ENCODE measurements around the gene HMHB1.

HMHB1 gene

DNA sequence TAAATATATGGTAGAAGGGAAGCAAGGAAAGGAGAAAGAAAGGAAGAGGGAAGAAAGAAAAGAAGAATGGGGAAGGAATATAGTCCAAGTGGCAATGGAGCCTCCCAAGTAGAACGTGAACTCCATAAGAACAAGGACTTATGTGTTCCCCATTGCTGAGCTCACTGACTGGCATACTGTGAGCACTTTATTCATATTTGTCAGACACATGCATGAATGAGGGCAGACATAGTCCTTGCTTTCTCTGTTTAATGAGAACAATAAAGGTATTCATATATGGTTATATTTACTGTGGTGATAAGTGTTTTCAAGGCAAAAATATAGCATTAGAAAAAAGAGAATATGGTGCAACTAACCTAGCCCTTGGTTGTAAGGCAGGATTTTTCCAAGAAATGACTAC is 23.6 kb upstream of the HMHB1 start:
- ATAC-seq = no peak
- TF ChIP-seq ESRRG (CRISPR knock-in tag; IDR thresholded peaks at IDR 0.05) (no peak), PPARA (CRISPR knock-in tag; IDR thresholded peaks at IDR 0.05; ENCODE audit: borderline replicate concordance) (no peak), OSR1 (CRISPR knock-in tag; IDR thresholded peaks at IDR 0.05) (no peak), ZC3H10 (CRISPR knock-in tag; IDR thresholded peaks at IDR 0.05) (no peak), TOX (CRISPR knock-in tag; IDR thresholded peaks at IDR 0.05; ENCODE audit: borderline replicate concordance) (no peak), BACH2 (CRISPR knock-in tag; IDR thresholded peaks at IDR 0.05; ENCODE audit: borderline replicate concordance) (no peak), ZNF70 (CRISPR knock-in tag; IDR thresholded peaks at IDR 0.05) (no peak), ZFP3 (CRISPR knock-in tag; IDR thresholded peaks at IDR 0.05) (no peak), ZNF565 (CRISPR knock-in tag; conservative IDR thresholded peaks at IDR 0.05; ENCODE audit: low read depth) (no peak), SNAI2 (CRISPR knock-in tag; IDR thresholded peaks at IDR 0.05) (no peak), ARNTL (CRISPR knock-in tag; IDR thresholded peaks at IDR 0.05; ENCODE audit: borderline replicate concordance, low read depth) (no peak), ISL1 (CRISPR knock-in tag; IDR thresholded peaks at IDR 0.05) (no peak), ZNF8 (CRISPR knock-in tag; IDR thresholded peaks at IDR 0.05) (no peak), TCF4 (CRISPR knock-in tag; IDR thresholded peaks at IDR 0.05; ENCODE audit: borderline replicate concordance) (no peak), RARB (CRISPR knock-in tag; IDR thresholded peaks at IDR 0.05) (no peak)
- TF ChIP-seq, protein P1, sequence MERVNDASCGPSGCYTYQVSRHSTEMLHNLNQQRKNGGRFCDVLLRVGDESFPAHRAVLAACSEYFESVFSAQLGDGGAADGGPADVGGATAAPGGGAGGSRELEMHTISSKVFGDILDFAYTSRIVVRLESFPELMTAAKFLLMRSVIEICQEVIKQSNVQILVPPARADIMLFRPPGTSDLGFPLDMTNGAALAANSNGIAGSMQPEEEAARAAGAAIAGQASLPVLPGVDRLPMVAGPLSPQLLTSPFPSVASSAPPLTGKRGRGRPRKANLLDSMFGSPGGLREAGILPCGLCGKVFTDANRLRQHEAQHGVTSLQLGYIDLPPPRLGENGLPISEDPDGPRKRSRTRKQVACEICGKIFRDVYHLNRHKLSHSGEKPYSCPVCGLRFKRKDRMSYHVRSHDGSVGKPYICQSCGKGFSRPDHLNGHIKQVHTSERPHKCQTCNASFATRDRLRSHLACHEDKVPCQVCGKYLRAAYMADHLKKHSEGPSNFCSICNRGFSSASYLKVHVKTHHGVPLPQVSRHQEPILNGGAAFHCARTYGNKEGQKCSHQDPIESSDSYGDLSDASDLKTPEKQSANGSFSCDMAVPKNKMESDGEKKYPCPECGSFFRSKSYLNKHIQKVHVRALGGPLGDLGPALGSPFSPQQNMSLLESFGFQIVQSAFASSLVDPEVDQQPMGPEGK (CRISPR knock-in tag; IDR thresholded peaks at IDR 0.05; ENCODE audit: borderline replicate concordance) = no peak
- TF ChIP-seq, protein P2, sequence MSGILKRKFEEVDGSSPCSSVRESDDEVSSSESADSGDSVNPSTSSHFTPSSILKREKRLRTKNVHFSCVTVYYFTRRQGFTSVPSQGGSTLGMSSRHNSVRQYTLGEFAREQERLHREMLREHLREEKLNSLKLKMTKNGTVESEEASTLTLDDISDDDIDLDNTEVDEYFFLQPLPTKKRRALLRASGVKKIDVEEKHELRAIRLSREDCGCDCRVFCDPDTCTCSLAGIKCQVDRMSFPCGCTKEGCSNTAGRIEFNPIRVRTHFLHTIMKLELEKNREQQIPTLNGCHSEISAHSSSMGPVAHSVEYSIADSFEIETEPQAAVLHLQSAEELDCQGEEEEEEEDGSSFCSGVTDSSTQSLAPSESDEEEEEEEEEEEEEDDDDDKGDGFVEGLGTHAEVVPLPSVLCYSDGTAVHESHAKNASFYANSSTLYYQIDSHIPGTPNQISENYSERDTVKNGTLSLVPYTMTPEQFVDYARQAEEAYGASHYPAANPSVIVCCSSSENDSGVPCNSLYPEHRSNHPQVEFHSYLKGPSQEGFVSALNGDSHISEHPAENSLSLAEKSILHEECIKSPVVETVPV (CRISPR knock-in tag; IDR thresholded peaks at IDR 0.05) = no peak
- TF ChIP-seq, protein P3, sequence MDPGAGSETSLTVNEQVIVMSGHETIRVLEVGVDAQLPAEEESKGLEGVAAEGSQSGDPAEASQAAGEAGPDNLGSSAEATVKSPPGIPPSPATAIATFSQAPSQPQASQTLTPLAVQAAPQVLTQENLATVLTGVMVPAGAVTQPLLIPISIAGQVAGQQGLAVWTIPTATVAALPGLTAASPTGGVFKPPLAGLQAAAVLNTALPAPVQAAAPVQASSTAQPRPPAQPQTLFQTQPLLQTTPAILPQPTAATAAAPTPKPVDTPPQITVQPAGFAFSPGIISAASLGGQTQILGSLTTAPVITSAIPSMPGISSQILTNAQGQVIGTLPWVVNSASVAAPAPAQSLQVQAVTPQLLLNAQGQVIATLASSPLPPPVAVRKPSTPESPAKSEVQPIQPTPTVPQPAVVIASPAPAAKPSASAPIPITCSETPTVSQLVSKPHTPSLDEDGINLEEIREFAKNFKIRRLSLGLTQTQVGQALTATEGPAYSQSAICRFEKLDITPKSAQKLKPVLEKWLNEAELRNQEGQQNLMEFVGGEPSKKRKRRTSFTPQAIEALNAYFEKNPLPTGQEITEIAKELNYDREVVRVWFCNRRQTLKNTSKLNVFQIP (CRISPR knock-in tag; IDR thresholded peaks at IDR 0.05; ENCODE audit: borderline replicate concordance, low read depth) = no peak
- TF ChIP-seq, protein P4, sequence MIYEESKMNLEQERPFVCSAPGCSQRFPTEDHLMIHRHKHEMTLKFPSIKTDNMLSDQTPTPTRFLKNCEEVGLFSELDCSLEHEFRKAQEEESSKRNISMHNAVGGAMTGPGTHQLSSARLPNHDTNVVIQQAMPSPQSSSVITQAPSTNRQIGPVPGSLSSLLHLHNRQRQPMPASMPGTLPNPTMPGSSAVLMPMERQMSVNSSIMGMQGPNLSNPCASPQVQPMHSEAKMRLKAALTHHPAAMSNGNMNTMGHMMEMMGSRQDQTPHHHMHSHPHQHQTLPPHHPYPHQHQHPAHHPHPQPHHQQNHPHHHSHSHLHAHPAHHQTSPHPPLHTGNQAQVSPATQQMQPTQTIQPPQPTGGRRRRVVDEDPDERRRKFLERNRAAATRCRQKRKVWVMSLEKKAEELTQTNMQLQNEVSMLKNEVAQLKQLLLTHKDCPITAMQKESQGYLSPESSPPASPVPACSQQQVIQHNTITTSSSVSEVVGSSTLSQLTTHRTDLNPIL (CRISPR knock-in tag; IDR thresholded peaks at IDR 0.05; ENCODE audit: low read depth) = no peak

DNA sequence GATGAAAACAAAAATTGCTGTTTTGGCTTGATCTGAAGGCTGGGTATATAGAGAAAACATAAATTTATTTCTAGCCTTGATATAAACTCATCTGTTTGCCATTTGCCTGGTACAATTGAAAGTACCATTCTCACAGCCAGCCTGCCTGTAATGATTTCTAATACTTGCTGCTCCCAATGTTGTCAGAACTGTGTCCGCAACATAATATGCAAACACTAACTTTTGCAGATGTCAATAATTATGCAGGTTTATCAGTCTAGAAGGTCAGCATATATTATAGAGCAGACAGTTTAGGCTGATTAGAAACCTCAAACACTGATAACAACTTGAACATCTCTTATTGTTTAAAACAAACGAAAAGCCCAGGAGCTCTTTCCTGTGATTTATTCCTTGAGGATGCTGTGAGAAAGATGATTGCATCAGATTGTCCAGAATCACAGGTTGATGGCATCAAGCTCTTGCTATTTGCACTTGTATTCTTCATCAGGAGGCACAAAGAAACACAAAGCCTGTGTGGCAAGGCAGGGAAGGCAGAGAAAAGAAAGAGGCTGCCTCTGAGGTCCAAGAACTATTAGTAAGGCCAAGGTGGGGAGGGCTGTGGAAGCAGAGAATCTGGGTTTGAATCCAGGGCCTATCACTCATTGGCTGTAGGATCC is 21.4 kb upstream of the HMHB1 start:
- TF ChIP-seq ZNF70 (CRISPR knock-in tag; IDR thresholded peaks at IDR 0.05) (no peak), ZNF565 (CRISPR knock-in tag; conservative IDR thresholded peaks at IDR 0.05; ENCODE audit: low read depth) (no peak), ZNF8 (CRISPR knock-in tag; IDR thresholded peaks at IDR 0.05) (no peak), RARB (CRISPR knock-in tag; IDR thresholded peaks at IDR 0.05) (no peak), SNAI2 (CRISPR knock-in tag; IDR thresholded peaks at IDR 0.05) (no peak), OSR1 (CRISPR knock-in tag; IDR thresholded peaks at IDR 0.05) (no peak), GLIS3 (CRISPR knock-in tag; IDR thresholded peaks at IDR 0.05) (no peak), CSDC2 (CRISPR knock-in tag; IDR thresholded peaks at IDR 0.05) (no peak), TCF4 (CRISPR knock-in tag; IDR thresholded peaks at IDR 0.05; ENCODE audit: borderline replicate concordance) (no peak), ARNTL (CRISPR knock-in tag; IDR thresholded peaks at IDR 0.05; ENCODE audit: borderline replicate concordance, low read depth) (no peak), BACH2 (CRISPR knock-in tag; IDR thresholded peaks at IDR 0.05; ENCODE audit: borderline replicate concordance) (no peak), ZC3H10 (CRISPR knock-in tag; IDR thresholded peaks at IDR 0.05) (no peak), ZFP30 (CRISPR knock-in tag; IDR thresholded peaks at IDR 0.05) (no peak), PPARA (CRISPR knock-in tag; IDR thresholded peaks at IDR 0.05; ENCODE audit: borderline replicate concordance) (no peak), TOX (CRISPR knock-in tag; IDR thresholded peaks at IDR 0.05; ENCODE audit: borderline replicate concordance) (no peak)
- TF ChIP-seq, protein P4 (CRISPR knock-in tag; IDR thresholded peaks at IDR 0.05; ENCODE audit: low read depth) = no peak
- TF ChIP-seq, protein P5, sequence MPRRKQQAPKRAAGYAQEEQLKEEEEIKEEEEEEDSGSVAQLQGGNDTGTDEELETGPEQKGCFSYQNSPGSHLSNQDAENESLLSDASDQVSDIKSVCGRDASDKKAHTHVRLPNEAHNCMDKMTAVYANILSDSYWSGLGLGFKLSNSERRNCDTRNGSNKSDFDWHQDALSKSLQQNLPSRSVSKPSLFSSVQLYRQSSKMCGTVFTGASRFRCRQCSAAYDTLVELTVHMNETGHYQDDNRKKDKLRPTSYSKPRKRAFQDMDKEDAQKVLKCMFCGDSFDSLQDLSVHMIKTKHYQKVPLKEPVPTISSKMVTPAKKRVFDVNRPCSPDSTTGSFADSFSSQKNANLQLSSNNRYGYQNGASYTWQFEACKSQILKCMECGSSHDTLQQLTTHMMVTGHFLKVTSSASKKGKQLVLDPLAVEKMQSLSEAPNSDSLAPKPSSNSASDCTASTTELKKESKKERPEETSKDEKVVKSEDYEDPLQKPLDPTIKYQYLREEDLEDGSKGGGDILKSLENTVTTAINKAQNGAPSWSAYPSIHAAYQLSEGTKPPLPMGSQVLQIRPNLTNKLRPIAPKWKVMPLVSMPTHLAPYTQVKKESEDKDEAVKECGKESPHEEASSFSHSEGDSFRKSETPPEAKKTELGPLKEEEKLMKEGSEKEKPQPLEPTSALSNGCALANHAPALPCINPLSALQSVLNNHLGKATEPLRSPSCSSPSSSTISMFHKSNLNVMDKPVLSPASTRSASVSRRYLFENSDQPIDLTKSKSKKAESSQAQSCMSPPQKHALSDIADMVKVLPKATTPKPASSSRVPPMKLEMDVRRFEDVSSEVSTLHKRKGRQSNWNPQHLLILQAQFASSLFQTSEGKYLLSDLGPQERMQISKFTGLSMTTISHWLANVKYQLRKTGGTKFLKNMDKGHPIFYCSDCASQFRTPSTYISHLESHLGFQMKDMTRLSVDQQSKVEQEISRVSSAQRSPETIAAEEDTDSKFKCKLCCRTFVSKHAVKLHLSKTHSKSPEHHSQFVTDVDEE (CRISPR knock-in tag; IDR thresholded peaks at IDR 0.05) = no peak
- TF ChIP-seq, protein P3 (CRISPR knock-in tag; IDR thresholded peaks at IDR 0.05; ENCODE audit: borderline replicate concordance, low read depth) = no peak
- TF ChIP-seq, protein P2 (CRISPR knock-in tag; IDR thresholded peaks at IDR 0.05) = no peak

More for the DNA sequence above, 21.4 kb upstream of the HMHB1 start:
- ATAC-seq = no peak
